Sigmoid colon (tissue), 7 donors: Measurements from ENCODE around the gene C17orf113. TPM values are rescaled to one million over a fixed set of nuclear protein-coding genes. Genes with fewer than 3 reads are reported as not detected.

ENCODE experiments used
- DNase-seq: peaks from one replicate; pipeline ENCODE4 v3.0.0-alpha.2; 2019
- H3K27ac ChIP-seq, 4 donors: fragments of 200-600 bp; sonication (generic); one replicate each; pipeline ENCODE4 v1.5.1; 2016 to 2019; ENCODE audit warnings: mild to moderate bottlenecking in 1 of 4
- H3K27me3 ChIP-seq, 3 donors: fragments of 200-600 bp; sonication (generic); one replicate each; pipeline ENCODE4 v1.5.1; 2019; ENCODE audit warnings: mild to moderate bottlenecking in 1 of 3
- H3K36me3 ChIP-seq, 4 donors: fragments of 200-600 bp; sonication (generic); one replicate each; pipeline ENCODE4 v1.5.1; 2016 to 2019
- H3K4me1 ChIP-seq, 4 donors: fragments of 200-600 bp; sonication (generic); one replicate each; pipeline ENCODE4 v1.5.1; 2017 to 2019
- H3K4me3 ChIP-seq, 4 donors: fragments of 200-600 bp; sonication (generic); one replicate each; pipeline ENCODE4 v1.5.1; 2017 to 2019; ENCODE audit warnings: mild to moderate bottlenecking in 2 of 4, moderate library complexity in 1 of 4
- H3K9me3 ChIP-seq, 4 donors: fragments of 200-600 bp in 3 of 4; sonication (generic) in 3 of 4; one replicate each; pipeline versions ENCODE4 v1.5.1 to v1.6.1; 2013 to 2019
- CTCF ChIP-seq, 4 experiments: fragments of 450-650 bp in 3 of 4; fragments of 200-600 bp in 1 of 4; IDR thresholded peaks; one replicate each; pipeline ENCODE4 v1.5.1; 2016 to 2019; ENCODE audit warnings: antibody characterized with exemption in 4 of 4, mild to moderate bottlenecking in 3 of 4, moderate library complexity in 2 of 4
- EP300 ChIP-seq, 4 donors: sonication (generic); formaldehyde crosslinking; IDR thresholded peaks; one replicate each; pipeline ENCODE4 v1.6.1; 2017; ENCODE audit warnings: antibody characterized with exemption in 4 of 4
- POLR2A ChIP-seq, 2 donors: fragments of 450-650 bp; IDR thresholded peaks; one replicate each; pipeline ENCODE4 v1.6.1; 2016; ENCODE audit warnings: antibody characterized with exemption in 2 of 2, mild to moderate bottlenecking in 2 of 2, moderate library complexity in 2 of 2
- POLR2AphosphoS5 ChIP-seq, 4 donors: sonication (generic); formaldehyde crosslinking; IDR thresholded peaks; one replicate each; pipeline ENCODE4 v1.6.1; 2017; ENCODE audit warnings: antibody characterized with exemption in 4 of 4
- WGBS, 2 donors: extraction: QIAGEN DNeasy Blood & Tissue Kit; methylation state at CpG; one replicate each; pipeline ENCODE4 v1.1.7; 2013; 5-methylcytosine and 5-hydroxymethylcytosine counted together
- intact Hi-C: fragments of 100-400 bp; cut with DNase I; formaldehyde crosslinking; loops from one replicate; pipeline ENCODE4 v1.15.1; 2023
- polyA plus RNA-seq, 3 donors: library from polyadenylated mRNA; stranded (reverse); fragments of 200-250 nt; gene quantifications; one replicate each; pipeline ENCODE4 v1.2.3, GENCODE V29; 2013
- total RNA-seq, 4 donors: library from RNA; depleted of rRNA; stranded (reverse); fragments of >200 nt; gene quantifications; one replicate each; pipeline ENCODE4 v1.1.0, GENCODE V29; 2016
- donor health status: healthy with polysubstance abuse.
- donor health status: Bipolar disorder and iron deficiency.
- donor health status: healthy.

Gene C17orf113
- total and polyA plus RNA-seq, 7 donors = 0.23 to 0.71 (median 0.49) TPM

DNA sequence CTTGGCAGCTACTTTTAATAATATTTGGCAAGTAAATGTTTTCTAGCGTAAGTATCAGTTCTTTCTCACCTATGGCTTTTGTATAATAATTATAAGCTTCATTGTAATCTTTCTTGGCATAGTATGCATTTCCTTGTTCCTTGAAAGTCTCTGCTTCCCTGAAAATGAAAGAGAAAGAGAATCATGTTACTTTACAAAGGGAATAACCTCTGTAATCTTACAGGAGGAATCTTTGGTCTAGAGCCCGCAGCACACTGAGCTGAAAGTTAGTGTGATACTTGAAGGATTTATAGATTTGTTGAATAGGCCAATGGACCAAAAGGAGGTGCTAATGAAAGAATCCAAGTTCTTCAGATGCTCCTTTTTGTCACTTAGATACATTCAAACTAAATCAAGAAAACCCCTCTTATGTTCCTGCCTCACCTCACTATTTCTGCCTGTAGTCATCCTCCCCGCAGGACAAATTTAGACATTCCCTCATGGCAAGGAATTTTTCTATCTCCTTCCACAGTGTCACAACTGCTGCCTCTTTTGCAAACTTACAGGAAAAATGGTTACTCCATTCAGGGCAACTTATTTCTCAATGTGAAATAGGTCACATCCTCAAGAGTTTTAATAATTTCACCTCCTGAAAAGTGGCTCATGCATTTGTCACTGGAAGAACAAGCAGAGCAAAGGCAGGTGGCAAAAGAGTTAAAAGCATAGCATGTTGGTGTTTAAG is 49.8 kb downstream of the C17orf113 start:
- no peak for DNase-seq
- TF ChIP-seq CTCF (IDR thresholded peaks at IDR 0.05) (no peak), EP300 (IDR thresholded peaks at IDR 0.05) (no peak), POLR2AphosphoS5 (IDR thresholded peaks at IDR 0.05) (no peak), POLR2A (IDR thresholded peaks at IDR 0.05) (no peak)
- H3K4me1 ChIP-seq = peaks cover 0 to 22% (median 17%) of the 10 kb centered on the region in 4 donors

DNA sequence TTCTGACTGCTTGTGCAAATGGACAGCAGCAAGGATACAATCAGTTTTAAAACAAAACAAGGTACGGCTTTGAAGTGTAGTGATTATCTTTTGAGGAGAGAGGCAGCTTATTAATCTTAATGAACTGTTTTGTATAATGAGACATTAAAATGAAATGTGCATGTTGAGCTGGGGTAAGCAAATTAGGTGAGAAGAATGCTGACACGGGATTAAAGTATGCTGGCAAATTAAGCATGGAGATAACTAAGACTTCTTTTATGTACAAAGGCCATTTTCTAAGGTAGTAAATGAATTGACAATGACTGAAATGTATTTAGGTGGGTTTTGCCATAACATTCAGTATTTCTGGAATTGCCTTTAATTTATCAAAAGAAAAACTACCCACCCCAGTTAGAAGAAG is 51.9 kb downstream of the C17orf113 start:
- intact Hi-C loops = no loop called here
- Histone ChIP-seq H3K4me1 (peaks cover 0 to 6% (median 0%) of the 10 kb centered on the region in 4 donors), H3K27ac (no peak overlapping the region), H3K27me3 (no peaks in the 10 kb centered on the region), H3K4me3 (no peak overlapping the region), H3K36me3 (peaks cover 33 to 98% (median 55%) of the 10 kb centered on the region in 4 donors), H3K9me3 (no peaks in the 10 kb centered on the region)
- TF ChIP-seq POLR2A (IDR thresholded peaks at IDR 0.05) (no peak), EP300 (IDR thresholded peaks at IDR 0.05) (no peak), POLR2AphosphoS5 (IDR thresholded peaks at IDR 0.05) (no peak), CTCF (IDR thresholded peaks at IDR 0.05) (no peak)
- no peak for DNase-seq
- WGBS, 2 donors = 34 to 42% methylated on average over 2 of the region's 2 CpGs

More for the DNA sequence above, 49.8 kb downstream of the C17orf113 start:
- Histone ChIP-seq H3K27ac (no peak overlapping the region), H3K36me3 (peaks cover 22 to 78% (median 44%) of the 10 kb centered on the region in 4 donors), H3K27me3 (no peaks in the 10 kb centered on the region), H3K4me3 (no peak overlapping the region), H3K9me3 (no peaks in the 10 kb centered on the region)
- WGBS, 2 donors = 24 to 69% methylated on average over 3 of the region's 3 CpGs
- intact Hi-C loops = no loop called here

- TF ChIP-seq EP300 (IDR thresholded peaks at IDR 0.05) = no peak
- no peak for TF ChIP-seq CTCF (IDR thresholded peaks at IDR 0.05)
- TF ChIP-seq POLR2A (IDR thresholded peaks at IDR 0.05) = no peak
- no peak for TF ChIP-seq POLR2AphosphoS5 (IDR thresholded peaks at IDR 0.05)
- intact Hi-C loops = no loop called here
- H3K27me3 ChIP-seq = no peaks in the 10 kb centered on the region
- peaks cover 33 to 99% (median 61%) of the 10 kb centered on the region in 4 donors for H3K36me3 ChIP-seq
- no peak for DNase-seq
- WGBS, 2 donors = 88 to 92% methylated on average over 2 of the region's 2 CpGs
- H3K4me1 ChIP-seq = no peaks in the 10 kb centered on the region
- no peak overlapping the region for H3K4me3 ChIP-seq
- H3K27ac ChIP-seq = no peak overlapping the region
- no peaks in the 10 kb centered on the region for H3K9me3 ChIP-seq
Measured at GRCh38 chr17:41996855-41997164, 53.6 kb downstream of the C17orf113 start.

GRCh38 chr17:41992576-41992975 is 57.8 kb downstream of the C17orf113 start:
- Histone ChIP-seq H3K27me3 (no peaks in the 10 kb centered on the region), H3K9me3 (no peaks in the 10 kb centered on the region), H3K36me3 (peaks cover 34 to 100% (median 66%) of the 10 kb centered on the region in 4 donors), H3K4me1 (no peaks in the 10 kb centered on the region), H3K27ac (peak overlapping the region in 2 of 4 donors; percentile 28 to 29), H3K4me3 (no peak overlapping the region)
- TF ChIP-seq EP300 (IDR thresholded peaks at IDR 0.05) (no peak), POLR2A (IDR thresholded peaks at IDR 0.05) (no peak), CTCF (IDR thresholded peaks at IDR 0.05) (no peak), POLR2AphosphoS5 (IDR thresholded peaks at IDR 0.05) (no peak)
- no peak for DNase-seq
- WGBS, 2 donors = 70 to 86% methylated on average over 3 of the region's 3 CpGs
- intact Hi-C loops = no loop called here
